GM12865 (cell line): Measurements from ENCODE around the gene PNLIPRP2.

Experiments
- DNase-seq: peaks from one replicate; pipeline ENCODE4 v3.0.0; 2010; ENCODE audit warnings: low read depth
- H3K4me3 ChIP-seq: 2 replicates; pipeline ENCODE4 v1.5.1; 2011; ENCODE audit warnings: mild to moderate bottlenecking, low read depth, low read length, control low read depth
- TF ChIP-seq, protein P1 (sequence below): IDR thresholded peaks from 2 replicates; pipeline ENCODE4 v1.5.1; 2011; ENCODE audit warnings: low read length, control low read depth, low read depth, inconsistent platforms; ENCODE audit not compliant: insufficient read depth; ENCODE audit errors: missing control alignments

The PNLIPRP2 gene

DNA sequence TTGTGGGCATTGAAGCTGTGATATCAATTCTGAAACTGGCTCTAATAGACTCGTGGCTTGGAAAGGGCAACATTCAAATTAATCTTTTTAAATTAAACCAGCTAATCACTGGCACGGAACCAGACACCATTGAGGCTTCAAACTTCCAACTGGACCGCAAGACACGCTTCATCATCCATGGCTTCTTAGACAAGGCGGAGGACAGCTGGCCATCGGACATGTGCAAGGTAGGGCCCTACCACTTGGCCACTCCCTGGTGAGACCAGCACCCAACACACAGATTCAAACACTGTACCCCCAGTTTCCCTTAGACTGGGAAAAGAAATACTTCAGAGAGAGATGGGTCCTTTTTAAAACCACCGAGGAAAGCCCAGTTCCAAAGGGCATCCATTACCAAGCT is 5.1 kb downstream of the PNLIPRP2 start:
- DNase-seq = no peak
- TF ChIP-seq, protein P1, sequence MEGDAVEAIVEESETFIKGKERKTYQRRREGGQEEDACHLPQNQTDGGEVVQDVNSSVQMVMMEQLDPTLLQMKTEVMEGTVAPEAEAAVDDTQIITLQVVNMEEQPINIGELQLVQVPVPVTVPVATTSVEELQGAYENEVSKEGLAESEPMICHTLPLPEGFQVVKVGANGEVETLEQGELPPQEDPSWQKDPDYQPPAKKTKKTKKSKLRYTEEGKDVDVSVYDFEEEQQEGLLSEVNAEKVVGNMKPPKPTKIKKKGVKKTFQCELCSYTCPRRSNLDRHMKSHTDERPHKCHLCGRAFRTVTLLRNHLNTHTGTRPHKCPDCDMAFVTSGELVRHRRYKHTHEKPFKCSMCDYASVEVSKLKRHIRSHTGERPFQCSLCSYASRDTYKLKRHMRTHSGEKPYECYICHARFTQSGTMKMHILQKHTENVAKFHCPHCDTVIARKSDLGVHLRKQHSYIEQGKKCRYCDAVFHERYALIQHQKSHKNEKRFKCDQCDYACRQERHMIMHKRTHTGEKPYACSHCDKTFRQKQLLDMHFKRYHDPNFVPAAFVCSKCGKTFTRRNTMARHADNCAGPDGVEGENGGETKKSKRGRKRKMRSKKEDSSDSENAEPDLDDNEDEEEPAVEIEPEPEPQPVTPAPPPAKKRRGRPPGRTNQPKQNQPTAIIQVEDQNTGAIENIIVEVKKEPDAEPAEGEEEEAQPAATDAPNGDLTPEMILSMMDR = no peak
- no peak overlapping the region for H3K4me3 ChIP-seq

DNA sequence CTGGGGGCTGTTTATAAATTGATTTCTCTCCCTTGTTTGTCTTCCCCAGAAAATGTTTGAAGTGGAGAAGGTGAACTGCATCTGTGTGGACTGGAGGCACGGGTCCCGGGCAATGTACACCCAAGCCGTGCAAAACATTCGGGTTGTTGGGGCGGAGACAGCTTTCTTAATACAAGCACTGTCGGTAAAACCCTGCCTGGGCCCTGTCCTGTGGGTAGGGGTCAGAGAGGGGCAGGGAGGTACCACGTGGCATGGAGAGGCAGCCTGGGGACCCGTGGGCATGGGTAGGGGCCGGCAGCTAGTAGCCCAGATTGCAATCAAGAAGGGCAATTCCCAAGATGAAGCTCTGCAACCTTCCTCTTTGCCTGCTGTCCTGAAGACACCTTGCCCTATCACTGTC is 6.1 kb downstream of the PNLIPRP2 start:
- TF ChIP-seq, protein P1 = no peak
- no peak for DNase-seq
- H3K4me3 ChIP-seq = no peak overlapping the region

DNA sequence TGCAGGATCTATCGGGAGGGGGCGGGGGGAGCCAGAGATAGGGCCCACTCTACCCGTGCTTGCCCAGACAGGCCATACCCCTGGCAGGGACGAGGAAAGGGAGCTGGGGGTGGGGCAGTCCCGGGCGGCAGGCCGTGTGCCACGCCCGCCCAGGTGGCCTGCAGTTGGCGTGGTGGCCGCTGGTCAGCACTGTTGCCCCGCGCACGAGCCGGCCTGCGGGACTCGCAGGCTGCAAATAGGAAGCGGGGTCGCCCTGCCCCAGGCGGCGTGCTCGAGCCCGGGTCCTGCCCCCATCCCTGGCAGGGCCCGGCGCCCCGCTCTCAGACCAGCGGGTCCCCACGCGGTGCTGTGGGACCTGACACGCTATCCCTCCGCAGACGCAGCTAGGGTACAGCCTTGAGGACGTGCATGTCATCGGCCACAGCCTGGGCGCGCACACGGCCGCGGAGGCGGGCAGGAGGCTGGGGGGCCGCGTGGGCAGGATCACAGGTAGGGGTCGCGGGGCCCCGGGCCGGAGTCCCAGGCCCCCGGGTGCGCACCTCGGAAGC is 6.7 kb downstream of the PNLIPRP2 start:
- no peak for DNase-seq
- TF ChIP-seq, protein P1 = no peak
- H3K4me3 ChIP-seq = no peak overlapping the region

DNA sequence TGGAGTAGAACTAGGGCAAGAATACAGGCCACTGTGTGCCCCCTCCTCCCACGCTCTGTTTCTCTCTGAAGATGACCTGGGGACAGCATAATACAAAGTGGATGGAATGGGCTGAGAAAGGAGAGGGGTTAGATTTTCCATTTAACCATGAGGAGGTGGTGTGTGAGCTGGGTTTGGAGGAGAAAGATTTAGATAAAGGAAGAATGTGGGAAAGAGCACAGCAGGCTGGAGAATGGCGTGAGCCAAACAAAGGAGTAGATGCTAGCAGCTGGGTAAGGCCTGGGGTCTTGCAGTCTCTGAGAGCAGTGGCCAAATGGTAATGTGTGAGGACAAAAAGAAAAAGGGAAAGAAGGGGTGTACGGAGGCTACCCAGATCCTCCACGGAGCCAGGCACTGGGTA is 8.6 kb downstream of the PNLIPRP2 start:
- DNase-seq = no peak
- no peak overlapping the region for H3K4me3 ChIP-seq
- TF ChIP-seq, protein P1 = no peak

DNA sequence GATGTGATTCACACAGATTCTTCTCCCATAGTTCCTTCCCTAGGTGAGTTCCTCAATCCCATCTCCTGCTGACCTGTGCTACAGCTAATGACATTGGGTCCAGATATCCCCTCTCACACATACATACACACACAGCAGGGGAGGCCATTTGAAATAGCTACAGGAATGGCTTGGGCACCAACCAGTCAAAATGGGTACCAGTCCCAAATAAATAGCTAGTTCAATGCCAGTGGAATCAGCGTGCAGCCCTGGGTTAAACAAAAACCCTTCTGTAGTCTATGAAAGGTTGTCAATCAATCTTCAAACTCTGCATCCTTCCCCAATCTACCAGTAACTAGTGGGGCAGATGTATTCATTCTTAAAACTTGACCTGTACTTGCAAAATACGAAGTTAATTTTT is 9.3 kb downstream of the PNLIPRP2 start:
- DNase-seq = no peak
- TF ChIP-seq, protein P1 = no peak
- H3K4me3 ChIP-seq = no peak overlapping the region

DNA sequence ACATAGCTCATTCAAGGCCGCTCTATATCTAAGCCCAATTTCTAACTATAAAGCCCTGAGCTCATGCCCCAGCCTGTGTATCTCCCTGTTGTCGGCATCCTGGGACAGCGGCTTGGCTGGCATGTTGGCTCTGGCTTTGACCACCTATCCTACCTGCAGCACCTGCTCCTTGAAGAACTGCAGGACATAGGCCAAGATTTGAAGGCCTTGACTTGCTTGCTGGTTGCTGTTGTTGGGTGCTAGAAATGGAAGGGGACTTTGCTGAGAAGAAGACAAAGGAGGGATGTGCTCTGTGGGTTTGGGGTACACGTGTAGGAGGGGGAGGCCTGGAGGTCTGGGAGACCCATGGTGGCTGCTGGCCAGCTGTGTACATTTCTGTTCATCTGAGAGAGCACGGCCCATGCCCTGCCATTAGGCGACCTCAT is 11.1 kb downstream of the PNLIPRP2 start:
- TF ChIP-seq, protein P1 = no peak

DNA sequence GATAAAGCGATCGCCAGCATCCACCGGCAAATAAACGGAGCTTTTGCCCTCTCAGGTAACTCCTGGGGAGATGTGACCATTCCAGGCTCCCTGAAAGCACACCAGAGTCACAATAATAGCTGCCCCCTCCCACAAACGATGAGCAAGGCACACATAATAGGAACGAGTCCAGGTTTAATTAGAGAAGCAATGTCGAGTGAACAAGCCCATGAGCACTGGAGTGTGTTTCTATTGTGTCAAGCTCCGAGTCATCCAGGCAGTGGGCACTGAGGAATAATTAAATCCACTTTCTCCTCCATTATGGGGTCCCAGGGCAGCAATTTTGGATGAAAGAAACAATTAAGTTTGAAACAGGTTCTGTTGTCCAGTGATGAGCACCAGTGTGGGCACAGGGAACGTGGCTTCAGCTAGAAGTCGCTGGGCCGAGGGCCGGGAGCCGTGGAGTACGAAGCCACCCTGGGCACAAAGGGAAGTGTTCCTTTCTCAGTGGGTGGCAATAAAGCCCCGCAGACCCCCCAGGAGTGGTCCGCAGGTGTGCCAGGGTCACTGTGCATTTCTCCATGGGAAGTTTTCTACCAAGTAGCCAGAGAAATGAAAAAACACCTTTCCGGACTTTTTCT is 12.0 kb downstream of the PNLIPRP2 start:
- H3K4me3 ChIP-seq = no peak overlapping the region
- no peak for DNase-seq
- TF ChIP-seq, protein P1 = no peak

More for the DNA sequence above, 11.1 kb downstream of the PNLIPRP2 start:
- H3K4me3 ChIP-seq = no peak overlapping the region
- no peak for DNase-seq
